HepG2 (cell line): Measurements from ENCODE around the gene ABCF1. TPM values are rescaled to one million over a fixed set of nuclear protein-coding genes. Genes with fewer than 3 reads are reported as not detected.

ENCODE experiments used
- ATAC-seq: fragments of 200-7000 bp; cut with Tn5 transposase; 3 replicates; pipeline ENCODE4 v1.9.1; 2020; ENCODE audit warnings: mild to moderate bottlenecking, moderate library complexity
- BruUV-seq: library from RNA; stranded (reverse); fragments of 400-500 nt; replicated peaks from 2 replicates; lab custom pipeline; 2021; lab: Mats Ljungman, UMichigan
- CTCF ChIA-PET: fragments of 300-600 bp; formaldehyde crosslinking; extraction: SDS; loops from one replicate; lab custom pipeline; 2021; ENCODE audit warnings: low total read pairs, inconsistent platforms, low intra/inter-chr PET ratio; lab: Yijun Ruan, JAX
- POLR2A ChIA-PET: fragments of 350-600 bp; sonication (Branson Sonifier 250); formaldehyde crosslinking; loops from one replicate; lab custom pipeline; 2020; ENCODE audit warnings: antibody characterized with exemption, inconsistent platforms; lab: Yijun Ruan, JAX
- DNase-seq: peaks from one replicate; pipeline ENCODE4 v3.0.0-alpha.2; 2015; ENCODE audit warnings: low spot score
- FAIRE-seq: peaks from 3 replicates; lab custom pipeline; 2011; peaks lifted over from hg19 to GRCh38; lab: Jason Lieb, UNC
- H2AFZ ChIP-seq: one replicate; pipeline ENCODE4 v1.6.1; 2011; ENCODE audit warnings: low read length, inconsistent platforms
- H3K27ac ChIP-seq: fragments of 300-600 bp; 3 replicates; pipeline ENCODE4 v1.8.0; 2011; ENCODE audit warnings: mixed run types, mild to moderate bottlenecking, mixed read lengths, low read length, inconsistent platforms; ENCODE audit not compliant: insufficient read depth; ENCODE audit errors: extremely low read length
- H3K27me3 ChIP-seq, 2 experiments: fragments of 200-600 bp in 1 of 2; 2 replicates in 1 of 2; 3 replicates in 1 of 2; pipeline versions ENCODE4 v1.6.0 to v1.8.0; 2011; ENCODE audit warnings: low read length in 2 of 2, mild to moderate bottlenecking in 2 of 2, moderate library complexity in 2 of 2, inconsistent platforms in 1 of 2; ENCODE audit not compliant: insufficient read depth in 2 of 2, control insufficient read depth in 1 of 2
- H3K36me3 ChIP-seq, 2 experiments: fragments of 200-600 bp in 1 of 2; replicated peaks in 1 of 2; 2 replicates in 1 of 2; 3 replicates in 1 of 2; pipeline versions ENCODE4 v1.5.1 to v1.8.0; 2011; ENCODE audit warnings: low read length in 2 of 2, inconsistent platforms in 1 of 2; ENCODE audit not compliant: insufficient read depth in 2 of 2, control insufficient read depth in 1 of 2
- H3K4me1 ChIP-seq: 2 replicates; pipeline ENCODE4 v1.5.1; 2012; ENCODE audit warnings: low read length, inconsistent platforms; ENCODE audit not compliant: insufficient read depth
- H3K4me2 ChIP-seq: 2 replicates; pipeline ENCODE4 v1.6.0; 2011; ENCODE audit warnings: low read depth, low read length, inconsistent platforms
- H3K4me3 ChIP-seq, 3 experiments: fragments of 200-600 bp in 1 of 3; sonication (generic), shearing (Covaris generic) in 1 of 3; replicated peaks in 1 of 3; 2 replicates each; pipeline ENCODE4 v1.5.1; 2011 to 2016; ENCODE audit warnings: low read length in 3 of 3, inconsistent platforms in 2 of 3, low read depth in 2 of 3, mild to moderate bottlenecking in 2 of 3, control low read depth in 1 of 3, mixed read lengths in 1 of 3; ENCODE audit not compliant: insufficient read depth in 1 of 3
- H3K79me2 ChIP-seq: one replicate; pipeline ENCODE4 v1.6.1; 2011; ENCODE audit warnings: low read length, inconsistent platforms; ENCODE audit not compliant: insufficient read depth
- H3K9ac ChIP-seq: 2 replicates; pipeline ENCODE4 v1.6.0; 2011; ENCODE audit warnings: mild to moderate bottlenecking, low read depth, low read length, inconsistent platforms; ENCODE audit not compliant: insufficient read depth
- H3K9me3 ChIP-seq: 2 replicates; pipeline ENCODE4 v1.5.1; 2012; ENCODE audit warnings: mild to moderate bottlenecking, low read length
- H4K20me1 ChIP-seq: 2 replicates; pipeline ENCODE4 v1.6.0; 2011; ENCODE audit warnings: inconsistent platforms, mild to moderate bottlenecking, low read length, moderate library complexity; ENCODE audit not compliant: insufficient read depth
- AGO2 ChIP-seq: fragments of 200-400 bp; formaldehyde crosslinking; optimal IDR thresholded peaks from 2 replicates; pipeline ENCODE3; 2017; ENCODE audit warnings: mild to moderate bottlenecking, low read depth, low read length, moderate library complexity
- E2F1 ChIP-seq: sonication (generic); formaldehyde crosslinking; IDR thresholded peaks from 2 replicates; pipeline ENCODE4 v1.5.0; 2020; ENCODE audit warnings: missing genetic modification reagents
- EHMT2 ChIP-seq: fragments of 200-600 bp; sonication (generic); IDR thresholded peaks from 2 replicates; pipeline ENCODE4 v1.7.0; 2017; ENCODE audit warnings: antibody characterized with exemption, low read depth, low read length, borderline replicate concordance
- KLF13 ChIP-seq: sonication (generic); formaldehyde crosslinking; IDR thresholded peaks from 2 replicates; pipeline ENCODE4 v1.4.0; 2020; ENCODE audit warnings: mild to moderate bottlenecking, missing genetic modification reagents
- MATR3 ChIP-seq: sonication (generic); formaldehyde crosslinking; IDR thresholded peaks from 2 replicates; pipeline ENCODE4 v1.4.0; 2020; ENCODE audit warnings: missing genetic modification reagents
- POLR2AphosphoS5 ChIP-seq: IDR thresholded peaks from 2 replicates; pipeline ENCODE4 v1.6.1; 2012; ENCODE audit warnings: low read depth, low read length
- SSRP1 ChIP-seq: IDR thresholded peaks from 2 replicates; pipeline ENCODE4 v1.6.1; 2016; ENCODE audit warnings: control low read depth
- ZNF468 ChIP-seq: sonication (generic); formaldehyde crosslinking; IDR thresholded peaks from 2 replicates; pipeline ENCODE4 v1.8.0; 2022; ENCODE audit warnings: mild to moderate bottlenecking, moderate library complexity, missing genetic modification reagents
- ZNF7 ChIP-seq: IDR thresholded peaks from 2 replicates; pipeline ENCODE4 v1.6.1; 2016; ENCODE audit warnings: missing biosample characterization, missing genetic modification reagents
- WGBS: methylation state at CpG from one replicate; pipeline ENCODE4 v1.1.6; 2017; ENCODE audit warnings: low lambda C conversion rate; 5-methylcytosine and 5-hydroxymethylcytosine counted together
- in situ Hi-C: cut with HindIII; loops from 2 replicates; pipeline ENCODE4 v1.10.0; 2017; ENCODE audit warnings: low pct_unique_long_range_greater_than_20kb; ENCODE audit not compliant: extremely low pct_ligation_motif_present
- intact Hi-C: fragments of 100-400 bp; cut with micrococcal nuclease; formaldehyde crosslinking; loops from one replicate; pipeline ENCODE4 v1.10.0; 2022; ENCODE audit not compliant: unreplicated experiment
- polyA plus RNA-seq, 8 experiments: library from polyadenylated mRNA; depleted of rRNA in 3 of 8; stranded (reverse) in 7 of 8; unstranded in 1 of 8; fragments of >200 nt; fragmentation: Illumina TruSeq in 4 of 8; extraction: Trizol in 4 of 8; gene quantifications; 2 replicates each; pipeline versions ENCODE4 v1.2.1 to v1.2.3, GENCODE V29; 2011 to 2016; ENCODE audit warnings: low read depth in 4 of 8, missing spikeins in 1 of 8, mixed read lengths in 1 of 8; ENCODE audit not compliant: insufficient read depth in 1 of 8
- total RNA-seq, 5 experiments: library from RNA; depleted of rRNA; stranded (reverse); fragments of >200 nt; fragmentation: Illumina TruSeq; extraction: Trizol; gene quantifications; 2 replicates each; pipeline ENCODE4 v1.2.3, GENCODE V29; 2016; ENCODE audit warnings: low read depth in 1 of 5
- TF ChIP-seq, protein P1 (sequence below): IDR thresholded peaks from 2 replicates; pipeline ENCODE4 v1.6.1; 2012; ENCODE audit warnings: low read length, improper control_type of control experiment
- TF ChIP-seq, protein P2 (sequence below): sonication (generic); formaldehyde crosslinking; IDR thresholded peaks from 2 replicates; pipeline ENCODE4 v1.5.0; 2020; ENCODE audit warnings: missing genetic modification reagents, mild to moderate bottlenecking, borderline replicate concordance

Gene ABCF1
- total and polyA plus RNA-seq, 2 of the 13 experiments (the other 11 are each of a cell fraction or from before 2014, with no cell fraction given): 25.4 to 98.9 TPM

- FAIRE-seq: no peak
- 94% methylated on average over 10 of the region's 10 CpGs for WGBS
- Histone ChIP-seq H3K27me3 (no peaks in the 10 kb centered on the region), H3K4me2 (no peak overlapping the region), H4K20me1 (no peaks in the 10 kb centered on the region), H3K79me2 (no peaks in the 10 kb centered on the region), H3K9ac (no peak overlapping the region), H3K4me1 (no peaks in the 10 kb centered on the region), H3K27ac (no peak overlapping the region), H2AFZ (no peak overlapping the region), H3K36me3 (peaks cover 38 to 44% of the 10 kb centered on the region in 2 experiments), H3K4me3 (no peak overlapping the region), H3K9me3 (no peaks in the 10 kb centered on the region)
- no TSS peak for BruUV-seq
- DNase-seq: no peak
- TF ChIP-seq MATR3 (CRISPR knock-in tag) (no peak), E2F1 (no peak), AGO2 (peak; percentile 50), ZNF468 (no peak), EHMT2 (no peak), ZNF7 (CRISPR knock-in tag) (no peak), KLF13 (CRISPR knock-in tag) (no peak), SSRP1 (CRISPR knock-in tag) (0 out of 2 replicates have a peak, but pooled peaks have one; percentile 17), POLR2AphosphoS5 (peak; percentile 49; the same call in 1 of the 2 replicates)
- TF ChIP-seq, protein P1, sequence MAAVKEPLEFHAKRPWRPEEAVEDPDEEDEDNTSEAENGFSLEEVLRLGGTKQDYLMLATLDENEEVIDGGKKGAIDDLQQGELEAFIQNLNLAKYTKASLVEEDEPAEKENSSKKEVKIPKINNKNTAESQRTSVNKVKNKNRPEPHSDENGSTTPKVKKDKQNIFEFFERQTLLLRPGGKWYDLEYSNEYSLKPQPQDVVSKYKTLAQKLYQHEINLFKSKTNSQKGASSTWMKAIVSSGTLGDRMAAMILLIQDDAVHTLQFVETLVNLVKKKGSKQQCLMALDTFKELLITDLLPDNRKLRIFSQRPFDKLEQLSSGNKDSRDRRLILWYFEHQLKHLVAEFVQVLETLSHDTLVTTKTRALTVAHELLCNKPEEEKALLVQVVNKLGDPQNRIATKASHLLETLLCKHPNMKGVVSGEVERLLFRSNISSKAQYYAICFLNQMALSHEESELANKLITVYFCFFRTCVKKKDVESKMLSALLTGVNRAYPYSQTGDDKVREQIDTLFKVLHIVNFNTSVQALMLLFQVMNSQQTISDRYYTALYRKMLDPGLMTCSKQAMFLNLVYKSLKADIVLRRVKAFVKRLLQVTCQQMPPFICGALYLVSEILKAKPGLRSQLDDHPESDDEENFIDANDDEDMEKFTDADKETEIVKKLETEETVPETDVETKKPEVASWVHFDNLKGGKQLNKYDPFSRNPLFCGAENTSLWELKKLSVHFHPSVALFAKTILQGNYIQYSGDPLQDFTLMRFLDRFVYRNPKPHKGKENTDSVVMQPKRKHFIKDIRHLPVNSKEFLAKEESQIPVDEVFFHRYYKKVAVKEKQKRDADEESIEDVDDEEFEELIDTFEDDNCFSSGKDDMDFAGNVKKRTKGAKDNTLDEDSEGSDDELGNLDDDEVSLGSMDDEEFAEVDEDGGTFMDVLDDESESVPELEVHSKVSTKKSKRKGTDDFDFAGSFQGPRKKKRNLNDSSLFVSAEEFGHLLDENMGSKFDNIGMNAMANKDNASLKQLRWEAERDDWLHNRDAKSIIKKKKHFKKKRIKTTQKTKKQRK: no peak
- TF ChIP-seq, protein P2, sequence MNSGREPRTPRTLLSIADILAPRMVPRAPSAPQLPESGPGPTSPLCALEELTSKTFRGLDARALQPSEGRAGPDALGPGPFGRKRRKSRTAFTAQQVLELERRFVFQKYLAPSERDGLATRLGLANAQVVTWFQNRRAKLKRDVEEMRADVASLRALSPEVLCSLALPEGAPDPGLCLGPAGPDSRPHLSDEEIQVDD: no peak
- CTCF ChIA-PET: no interaction called here
- POLR2A ChIA-PET: interaction anchor here (0.8 to 10.8 kb wide), 10 partner anchors 8 to 130 kb away, joined by 3 to 172 read pairs (median 5); partner anchors contain the start of gene DHX16
- in situ Hi-C loops (loop anchor here (5.0 kb wide), 1 partner anchor 118 kb away; no protein-coding TSS in a partner anchor), intact Hi-C loops (no loop called here)
- ATAC-seq: no peak
Measured at GRCh38 chr6:30600451-30600961, 29.3 kb downstream of the ABCF1 start.
